GM18870 (cell line): ENCODE measurements around the gene COL9A2.
A peak's percentile ranks its signal among the peaks of the same experiment; 100 is the strongest.

Source experiments
- ATAC-seq: cut with Tn5 transposase; IDR thresholded peaks from one replicate; pipeline ENCODE4 v1.9.1; 2021; ENCODE audit warnings: moderate library complexity; ENCODE audit not compliant: unreplicated experiment

COL9A2 gene

DNA sequence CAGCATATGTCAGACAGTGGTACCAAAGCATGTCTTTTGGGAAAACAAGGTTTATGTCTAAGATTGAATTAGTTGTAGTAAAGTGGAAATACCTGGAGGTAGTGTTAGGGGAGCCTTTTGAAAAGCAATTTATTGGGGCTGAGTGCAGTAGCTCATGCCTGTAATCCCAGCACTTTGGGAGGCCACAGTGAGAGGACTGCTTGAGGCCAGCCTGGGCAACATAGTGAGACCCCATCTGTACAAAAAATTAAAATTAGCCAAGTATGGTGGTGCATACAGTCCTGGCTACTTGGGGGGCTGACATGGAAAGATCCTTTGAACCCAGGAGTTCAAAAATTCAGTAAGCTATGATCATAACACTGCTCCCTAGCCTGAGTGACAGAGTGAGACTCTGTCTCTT is 51.8 kb downstream of the COL9A2 start:
- ATAC-seq: no peak

DNA sequence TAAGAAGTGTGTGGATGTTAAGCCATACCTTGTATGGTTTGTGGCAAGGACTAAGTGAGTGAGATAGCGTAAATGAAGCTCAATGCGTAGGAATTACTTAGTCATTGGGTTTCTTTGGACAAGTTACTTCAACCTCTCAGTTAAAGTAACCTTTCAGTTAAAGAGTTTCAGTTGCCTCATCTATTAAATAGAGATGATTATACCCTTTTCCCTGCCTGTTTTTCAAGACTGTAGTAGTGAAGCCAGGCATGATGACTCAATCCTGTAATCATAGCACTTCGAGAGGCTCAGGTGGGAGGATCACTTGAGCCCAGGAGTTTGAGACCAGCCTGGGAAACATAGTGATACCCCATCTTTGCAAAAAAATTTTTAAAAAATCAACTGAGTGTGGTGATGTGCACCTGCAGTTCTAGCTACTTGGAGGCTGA is 52.7 kb downstream of the COL9A2 start:
- ATAC-seq: no peak

DNA sequence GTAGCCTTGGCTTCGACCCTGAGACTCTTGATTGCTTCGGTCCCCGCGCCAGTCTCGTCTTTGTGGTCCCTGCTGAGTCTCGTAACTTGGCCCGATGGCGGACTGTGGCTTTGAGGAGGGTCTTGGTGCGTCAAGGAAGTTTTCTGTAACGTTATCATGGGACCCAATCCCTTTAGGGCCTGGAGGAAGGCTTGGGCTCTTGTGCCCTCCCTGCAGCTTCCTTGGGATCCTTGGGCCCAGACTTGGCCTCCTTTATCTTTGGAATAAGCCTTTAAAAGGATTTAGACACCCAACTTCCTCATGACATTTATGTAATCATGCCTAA is 58.7 kb downstream of the COL9A2 start:
- ATAC-seq: no peak

DNA sequence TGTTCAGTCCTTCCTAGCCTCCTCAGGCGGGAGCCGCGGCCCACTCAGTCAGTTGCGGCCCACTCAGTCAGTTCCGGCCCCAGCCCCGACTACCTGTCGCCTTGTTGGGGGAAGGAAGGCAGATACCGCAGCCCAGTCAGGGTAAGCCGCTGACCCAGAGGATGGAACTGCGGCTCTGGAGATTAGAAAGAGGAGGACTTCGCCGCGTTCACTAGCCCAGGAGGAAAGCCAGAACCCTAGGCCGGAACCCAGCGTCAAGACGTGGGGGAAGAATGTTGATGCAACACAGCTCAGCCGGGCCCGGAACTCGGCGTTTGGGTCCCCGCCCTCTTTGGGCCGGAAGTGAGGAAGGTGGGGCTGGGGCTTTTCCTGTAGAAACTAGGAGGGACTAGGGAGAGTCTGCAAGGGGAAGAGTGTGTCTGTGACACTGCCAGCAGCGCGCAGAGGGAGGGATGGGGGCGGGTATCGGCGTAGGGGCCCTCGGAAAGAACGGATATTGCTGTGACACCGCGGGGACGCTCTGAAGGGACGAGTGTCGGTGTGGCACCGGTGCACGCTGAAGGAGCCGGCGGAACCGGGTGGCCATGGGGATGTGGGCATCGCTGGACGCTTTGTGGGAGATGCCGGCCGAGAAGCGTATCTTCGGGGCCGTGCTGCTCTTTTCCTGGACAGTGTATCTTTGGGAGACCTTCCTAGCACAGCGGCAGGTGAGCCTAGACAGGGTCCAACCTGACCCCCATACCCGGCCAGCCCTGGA is 59.2 kb downstream of the COL9A2 start, which contains the start of gene ZMPSTE24:
TSS of gene ZMPSTE24 (plus strand) at position 549 of the 757 bp plus-strand sequence. CDS start at position 585, 36 bp downstream.
- ATAC-seq: peak; percentile 82

DNA sequence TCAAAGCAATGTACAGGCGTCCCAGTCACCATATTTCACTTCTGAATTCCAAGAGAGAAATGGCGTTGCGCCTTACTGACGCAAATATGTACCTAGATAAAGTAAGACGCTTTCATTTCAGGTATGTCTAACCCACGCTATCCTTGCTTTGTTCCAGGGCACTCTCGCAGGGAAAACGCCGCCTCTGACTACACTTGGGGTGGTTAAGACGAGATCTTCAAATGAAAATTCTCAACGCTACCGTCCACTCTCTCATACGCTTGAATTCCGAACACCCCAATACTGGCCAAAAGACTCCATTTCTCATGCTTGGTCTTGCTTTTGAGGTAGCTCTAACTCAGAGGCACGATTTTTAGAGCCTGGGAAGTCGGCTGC is 59.8 kb downstream of the COL9A2 start:
- no peak for ATAC-seq

DNA sequence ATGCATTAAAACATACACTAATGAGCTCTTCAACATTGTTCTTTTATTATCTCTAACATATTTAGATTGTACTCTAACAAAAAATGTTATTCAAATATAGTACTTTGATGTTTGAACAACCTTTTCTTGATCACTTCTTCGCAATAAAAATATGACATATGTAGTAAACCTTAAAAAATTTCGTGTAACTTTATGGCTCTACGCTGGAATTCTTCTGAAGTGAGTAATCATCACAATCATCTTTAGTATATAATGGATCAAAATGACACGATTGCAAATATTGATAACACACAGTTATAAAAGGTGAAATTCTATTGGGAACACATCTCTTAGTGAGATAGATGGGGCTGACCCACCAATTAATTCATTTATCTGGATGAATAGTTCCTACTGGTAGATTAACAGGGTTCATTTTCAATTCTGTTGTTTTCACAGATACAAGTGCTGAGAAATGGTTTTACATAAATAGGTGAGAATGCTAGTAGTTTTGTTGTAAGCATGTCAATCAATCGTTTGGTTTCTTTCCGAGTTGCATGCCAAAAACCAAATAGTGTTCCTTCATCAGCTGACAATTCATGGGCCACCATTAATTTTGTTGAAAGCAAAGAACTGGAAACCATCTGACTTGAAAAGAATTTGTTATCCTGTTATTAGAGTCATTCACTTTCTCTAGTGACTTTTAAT is 60.5 kb downstream of the COL9A2 start:
- no peak for ATAC-seq

DNA sequence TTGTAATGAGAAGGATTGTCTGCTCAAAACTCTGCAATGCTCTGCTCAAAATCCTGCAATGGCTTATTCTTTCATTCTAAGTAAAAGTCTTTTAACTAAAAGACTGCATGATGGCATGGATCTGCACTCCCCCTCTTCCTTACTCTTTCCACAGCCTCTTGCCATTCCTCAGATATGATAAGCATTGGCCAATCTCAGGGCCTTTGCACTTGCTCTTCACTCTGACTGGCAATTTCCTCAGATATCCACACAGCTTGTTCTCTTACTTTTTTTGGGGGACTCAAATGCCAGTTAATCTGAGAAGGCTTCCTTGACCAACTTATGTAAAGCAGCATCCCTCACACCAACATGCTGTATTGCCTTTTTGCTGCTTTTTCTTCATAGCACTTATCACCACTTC is 61.9 kb downstream of the COL9A2 start:
- no peak for ATAC-seq

DNA sequence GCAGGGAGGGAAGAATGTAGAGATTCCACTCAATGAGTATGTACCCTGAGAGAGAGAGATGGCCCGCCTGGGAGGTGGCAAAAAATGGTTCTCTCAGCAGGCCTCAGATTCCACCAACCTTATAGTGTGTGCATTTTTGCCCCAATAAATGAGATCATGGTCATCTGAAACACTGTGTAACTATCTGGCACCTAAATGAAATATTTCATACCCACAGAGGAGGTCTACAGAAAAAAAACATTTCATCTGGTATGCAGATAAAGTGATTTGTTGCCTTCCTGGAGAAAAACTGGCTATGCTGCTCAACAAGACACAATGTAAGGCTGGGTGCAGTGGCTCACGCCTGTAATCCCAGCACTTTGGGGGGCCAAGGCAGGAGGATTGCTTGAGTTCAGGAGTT is 64.5 kb downstream of the COL9A2 start:
- no peak for ATAC-seq

DNA sequence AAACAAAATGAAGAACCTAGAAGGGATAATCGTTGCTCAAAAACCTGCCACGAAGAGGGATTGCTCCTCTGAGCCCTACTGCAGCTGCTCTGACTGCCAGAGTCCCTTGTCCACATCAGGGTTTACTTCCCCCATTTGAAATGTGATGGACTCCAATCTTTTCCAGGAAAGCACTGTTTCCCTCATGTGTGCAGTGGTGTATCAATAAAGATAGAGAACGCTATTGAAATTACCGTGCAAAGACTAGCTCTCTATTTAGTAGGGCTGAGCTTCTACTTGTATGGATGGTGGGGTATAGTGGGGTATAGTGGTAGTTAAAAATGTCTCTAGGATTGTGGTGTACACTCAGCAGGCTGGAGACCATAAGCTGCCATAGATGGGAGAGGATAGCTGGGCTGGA is 65.6 kb downstream of the COL9A2 start:
- no peak for ATAC-seq
